HG03039 (cell line): Measurements from ENCODE around the gene GHRL.
"Not testable (repeated sequence)": the region's sequence is repeated elsewhere in the genome, so short reads cannot be mapped to it uniquely, and the experiment has no call there.

Experiments used
- ATAC-seq: cut with Tn5 transposase; IDR thresholded peaks from one replicate; pipeline ENCODE4 v1.9.1; 2021; ENCODE audit warnings: mild to moderate bottlenecking, moderate library complexity; ENCODE audit not compliant: unreplicated experiment

The GHRL gene

DNA sequence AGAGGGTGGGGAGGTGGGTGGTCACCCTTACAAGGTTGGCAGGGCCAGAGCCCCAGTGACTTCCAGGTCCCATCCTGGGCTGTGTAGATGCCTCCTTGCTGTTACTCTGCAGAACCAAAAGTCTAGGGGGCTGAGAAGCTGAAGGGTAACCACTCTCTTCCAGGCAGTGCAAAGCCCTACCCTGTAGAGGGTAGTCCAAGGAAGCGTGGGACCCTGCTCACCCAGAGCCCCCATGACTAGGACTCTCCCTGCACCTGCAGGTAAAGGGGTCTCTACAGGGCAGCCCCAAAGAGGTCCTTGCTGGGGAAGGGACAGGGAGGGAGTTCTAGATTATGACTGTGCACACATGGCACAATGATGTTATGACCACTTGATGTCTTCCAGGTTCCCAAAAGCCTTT lies 14.2 kb downstream of the GHRL start:
- no peak for ATAC-seq

DNA sequence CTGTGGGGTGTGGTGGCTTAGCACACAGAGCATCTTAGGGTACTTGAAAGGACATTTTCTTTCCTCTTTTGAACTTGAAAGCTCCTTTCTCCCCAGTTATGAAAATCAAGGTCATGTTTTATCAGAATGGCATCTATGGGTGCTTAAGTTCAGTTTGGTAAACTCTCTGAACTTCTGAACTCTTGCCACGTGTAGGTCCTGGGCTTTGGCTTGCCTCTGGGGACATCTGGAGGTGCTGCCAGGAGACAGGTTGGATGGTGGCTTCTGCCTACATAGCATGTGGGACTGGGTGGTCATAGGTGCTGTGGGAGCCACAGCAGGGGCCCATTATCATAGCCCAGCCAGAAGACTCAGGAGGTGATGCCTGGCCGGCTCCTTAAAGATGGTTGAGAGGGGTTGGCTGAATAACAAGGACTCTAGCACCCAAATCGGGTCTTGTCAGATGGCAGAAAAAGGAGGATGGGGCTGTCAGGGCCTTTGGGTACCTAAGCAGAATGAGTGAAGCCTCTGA lies 15.6 kb downstream of the GHRL start:
- no peak for ATAC-seq

DNA sequence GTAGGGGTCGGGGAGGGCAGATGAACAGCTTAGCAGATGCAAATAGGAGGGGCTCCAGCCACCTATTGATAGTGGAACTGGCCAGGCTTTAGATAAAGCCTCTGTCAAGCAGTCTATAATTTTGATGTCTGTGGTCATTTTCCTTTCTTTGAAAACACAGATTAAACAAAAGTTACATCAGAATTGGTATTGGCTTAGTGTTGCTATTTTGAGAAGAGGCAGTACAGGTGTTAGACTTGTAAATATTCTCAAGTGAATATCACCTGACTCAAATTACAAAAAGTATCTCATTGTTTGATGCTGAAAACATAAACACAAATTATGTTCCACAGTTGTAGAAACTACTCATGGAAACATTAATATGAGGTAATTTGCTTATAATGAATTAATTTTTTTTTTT lies 18.1 kb downstream of the GHRL start:
- ATAC-seq = no peak

DNA sequence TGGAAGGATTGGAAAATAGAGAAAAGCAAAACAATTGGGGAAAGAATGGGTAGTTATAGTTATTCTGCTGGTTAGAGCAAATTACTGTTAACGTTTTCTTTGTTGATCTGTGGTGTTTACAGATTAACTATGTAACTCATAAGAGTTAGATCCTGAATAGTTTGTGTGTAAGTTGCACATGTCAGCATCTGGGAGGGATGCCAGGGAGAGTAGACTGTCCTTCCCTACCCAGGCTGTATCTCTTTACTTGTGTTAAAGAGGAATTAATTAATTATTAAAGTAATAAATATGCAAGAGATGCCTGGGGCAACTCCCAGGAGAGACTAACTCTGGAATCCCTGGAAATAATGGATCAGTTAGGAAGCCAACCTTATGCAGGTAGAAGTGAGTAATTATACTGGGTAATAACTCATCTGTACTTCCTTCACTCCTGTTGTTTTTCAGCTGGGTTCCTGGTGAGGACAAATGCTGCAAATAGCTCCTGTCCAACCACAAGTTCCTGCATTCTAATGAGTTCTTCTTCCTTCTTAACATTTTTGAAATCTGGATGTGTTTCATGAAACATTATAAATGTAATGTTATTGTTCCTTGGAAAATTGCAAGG lies 18.9 kb downstream of the GHRL start:
- ATAC-seq = no peak

DNA sequence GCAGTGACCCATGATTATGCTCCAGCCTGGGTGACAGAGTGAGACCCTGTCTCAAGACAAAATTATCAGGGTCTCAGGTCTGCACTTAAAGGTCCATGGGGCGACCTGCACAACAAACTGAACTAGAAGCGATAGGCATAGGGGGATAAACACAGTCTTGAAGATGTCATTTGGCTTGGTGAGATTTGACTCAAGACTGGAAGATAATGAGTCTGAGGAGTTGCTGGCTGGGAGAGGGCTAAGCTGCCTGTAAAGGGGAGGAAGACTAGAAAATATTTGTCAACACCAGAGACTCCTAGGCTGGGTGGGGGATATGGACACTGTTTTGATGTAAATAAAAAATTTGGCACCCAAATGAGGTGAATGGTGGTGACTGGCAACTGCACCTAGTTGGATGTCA lies 19.8 kb downstream of the GHRL start:
- ATAC-seq = no peak

DNA sequence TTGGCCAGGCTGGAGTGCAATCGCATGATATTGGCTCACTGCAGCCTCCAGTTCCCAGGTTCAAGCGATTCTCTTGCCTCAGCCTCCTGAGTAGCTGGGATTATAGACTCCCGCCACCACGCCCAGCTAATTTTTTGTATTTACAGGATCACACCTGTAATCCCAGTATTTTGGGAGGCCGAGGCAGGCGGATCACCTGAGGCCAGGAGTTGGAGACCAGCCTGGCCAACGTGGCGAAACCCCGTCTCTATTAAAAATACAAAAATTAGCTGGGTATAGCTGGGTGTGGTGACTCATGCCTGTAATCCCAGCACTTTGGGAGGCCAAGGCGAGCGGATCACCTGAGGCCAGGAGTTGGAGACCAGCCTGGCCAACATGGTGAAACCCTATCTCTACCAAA lies 20.3 kb downstream of the GHRL start:
- not testable (repeated sequence) for ATAC-seq

DNA sequence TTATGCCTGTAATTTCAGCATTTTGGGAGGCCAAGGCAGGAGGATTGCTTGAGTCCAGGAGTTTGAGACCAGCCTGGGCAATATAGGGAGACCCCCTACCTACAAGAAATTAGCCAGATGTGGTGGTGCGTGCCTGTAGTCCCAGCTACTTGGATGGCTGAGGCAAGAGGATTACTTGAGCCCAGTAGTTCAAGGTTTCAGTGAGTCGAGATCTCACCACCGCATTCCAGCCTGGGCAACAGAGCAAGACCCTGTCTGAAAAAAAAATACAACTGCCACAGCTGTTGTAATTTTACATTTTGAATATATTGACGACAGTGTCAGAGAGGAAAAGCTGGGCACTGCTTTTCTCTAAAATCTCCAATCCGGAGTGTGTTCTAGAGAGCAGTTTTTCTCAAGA lies 23.3 kb downstream of the GHRL start:
- no peak for ATAC-seq

DNA sequence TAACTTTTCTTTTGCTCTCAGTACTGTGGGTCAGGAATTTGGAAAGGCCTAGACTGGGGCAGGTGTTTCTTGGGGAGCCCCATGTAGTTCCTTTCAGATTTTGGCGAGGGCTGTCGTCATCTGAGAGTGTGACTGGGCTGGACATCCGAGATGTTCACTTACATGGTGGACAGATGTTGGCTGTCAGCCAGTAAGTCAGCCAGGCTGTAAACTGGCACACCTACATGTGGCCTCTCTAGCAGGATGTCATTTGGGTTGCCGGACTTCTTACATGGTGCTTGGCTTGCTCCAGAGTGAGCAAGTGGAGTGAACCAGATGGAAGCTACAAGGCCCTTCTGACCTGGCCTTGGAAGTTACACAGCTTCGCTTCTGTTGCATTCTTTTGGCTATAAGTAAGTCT lies 23.8 kb downstream of the GHRL start:
- ATAC-seq = no peak

DNA sequence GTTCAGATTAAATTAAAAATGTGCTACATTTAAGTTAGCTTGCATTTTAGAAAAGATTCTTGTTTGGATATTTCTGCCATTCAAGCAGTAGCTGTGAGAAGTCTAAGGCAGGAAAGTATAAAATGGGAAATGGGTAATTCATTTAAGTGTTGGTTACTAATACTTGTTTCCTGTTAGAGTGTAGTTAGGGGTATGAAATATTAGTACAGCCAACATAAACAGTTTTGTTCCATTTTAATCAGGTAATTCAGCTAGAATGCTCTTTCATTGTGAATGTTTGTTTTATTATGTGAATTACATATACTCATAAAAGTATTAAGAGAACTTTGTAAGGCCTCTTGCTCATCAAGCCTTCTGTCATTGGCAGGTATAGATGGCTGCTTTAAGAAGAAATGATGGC lies 24.6 kb downstream of the GHRL start:
- no peak for ATAC-seq

DNA sequence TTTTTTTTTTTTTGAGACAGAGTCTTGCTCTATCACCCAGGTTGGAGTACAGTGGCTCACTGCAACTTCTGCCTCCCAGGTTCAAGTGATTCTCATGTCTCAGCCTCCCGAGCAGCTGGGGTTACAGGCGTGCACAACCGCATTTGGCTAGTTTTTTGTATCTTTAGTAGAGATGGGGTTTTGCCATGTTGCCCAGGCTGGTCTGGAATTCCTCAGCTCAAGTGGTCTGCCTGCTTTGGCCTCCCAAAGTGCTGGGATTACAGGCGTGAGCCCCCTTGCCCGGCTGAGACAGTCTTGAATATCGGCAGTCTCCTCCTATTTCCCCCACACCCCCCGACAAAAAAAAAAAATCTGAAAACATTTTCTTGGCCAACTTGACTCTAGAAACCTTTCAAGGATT lies 25.8 kb downstream of the GHRL start:
- not testable (repeated sequence) for ATAC-seq

DNA sequence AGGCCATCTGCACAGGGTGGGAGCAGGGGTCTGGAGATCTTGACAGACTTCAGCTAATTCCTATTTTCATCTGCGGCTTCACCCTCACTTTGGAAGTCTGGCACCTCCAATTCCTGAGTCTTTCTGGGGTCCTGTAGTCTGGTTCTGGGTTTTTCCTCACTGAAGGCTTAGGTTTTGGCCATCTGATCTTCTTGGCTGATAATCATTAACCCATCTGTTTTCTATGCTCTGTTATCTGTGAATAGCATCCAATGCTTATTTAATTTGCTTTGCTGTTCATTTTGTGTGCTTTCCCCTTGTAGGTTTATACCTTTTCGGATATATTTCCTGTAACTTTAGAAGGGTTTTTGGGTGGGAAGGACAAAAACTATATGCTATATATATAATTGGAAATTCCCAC lies 26.9 kb downstream of the GHRL start:
- no peak for ATAC-seq

DNA sequence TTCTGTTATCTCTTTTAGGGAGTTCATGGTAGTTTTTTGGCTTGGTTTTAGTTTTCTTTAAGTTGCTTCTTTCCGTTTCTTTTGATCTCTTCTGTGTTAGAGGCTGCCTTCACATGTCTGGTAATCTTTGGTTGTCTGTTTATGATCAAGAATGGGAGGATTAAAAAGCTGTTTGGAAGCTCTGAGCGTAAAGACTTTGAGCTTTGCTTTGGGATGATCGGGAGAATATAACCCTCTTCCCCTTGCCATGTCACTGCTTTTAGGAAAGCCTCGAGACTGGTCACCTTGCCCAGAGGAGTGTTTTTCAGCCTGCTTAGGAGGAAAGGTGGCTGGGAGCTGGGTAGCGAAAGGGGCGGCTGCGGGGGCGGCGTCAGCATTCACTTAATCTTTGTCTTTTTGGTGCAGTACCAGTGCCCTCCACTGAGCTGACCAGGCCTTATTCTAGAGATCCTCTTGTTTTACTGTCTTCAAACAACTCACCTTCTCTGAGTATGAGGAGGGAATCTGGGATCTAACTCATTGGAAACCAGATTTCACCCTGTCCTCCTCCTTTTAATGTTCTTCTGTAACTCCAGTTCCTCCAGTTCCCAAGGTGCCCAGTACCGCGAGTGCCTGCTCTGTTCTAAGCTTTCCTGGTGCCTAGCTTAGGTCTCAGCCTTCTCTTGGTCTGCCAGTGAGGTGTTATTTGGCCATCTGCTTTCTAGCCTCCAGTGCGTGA lies 28.9 kb downstream of the GHRL start:
- no peak for ATAC-seq

DNA sequence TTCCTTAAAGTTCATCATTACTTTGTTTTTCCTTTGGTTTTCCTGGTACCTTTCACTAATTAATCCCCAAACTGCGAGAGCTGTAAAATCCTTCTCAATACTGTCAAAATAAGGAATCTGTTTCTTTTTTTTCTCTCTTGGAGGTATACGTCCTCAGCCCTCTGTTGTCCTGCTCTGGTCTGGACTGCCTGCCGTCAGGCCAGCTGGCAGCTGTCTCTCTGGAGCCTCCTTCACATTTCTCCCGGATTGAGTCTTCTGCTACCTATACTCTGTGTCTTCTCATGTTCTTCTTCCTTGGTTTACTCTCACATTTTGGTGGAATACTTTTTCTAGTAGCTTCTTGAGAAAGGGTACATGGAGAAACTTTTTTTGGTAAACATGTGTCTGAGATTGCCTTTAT lies 30.7 kb downstream of the GHRL start:
- no peak for ATAC-seq

DNA sequence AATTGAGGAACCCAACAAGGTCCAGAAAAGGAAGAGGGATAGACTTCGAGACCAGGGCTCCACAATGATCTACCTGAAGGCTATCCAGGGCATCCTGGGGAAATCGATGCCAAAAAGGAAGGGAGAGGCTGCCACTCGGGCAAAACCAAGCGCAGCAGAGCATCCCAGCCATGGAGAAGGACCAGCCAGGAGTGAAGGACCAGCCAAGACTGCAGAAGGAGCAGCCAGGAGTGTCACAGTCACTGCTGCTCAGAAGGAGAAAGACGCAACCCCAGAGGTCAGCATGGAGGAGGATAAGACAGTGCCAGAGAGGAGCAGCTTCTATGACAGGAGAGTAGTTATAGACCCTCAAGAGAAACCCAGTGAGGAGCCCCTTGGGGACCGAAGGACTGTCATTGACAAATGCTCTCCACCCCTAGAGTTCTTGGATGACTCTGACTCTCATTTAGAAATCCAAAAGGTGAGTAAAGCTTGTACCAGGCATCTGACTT lies 32.5 kb downstream of the GHRL start:
- no peak for ATAC-seq

DNA sequence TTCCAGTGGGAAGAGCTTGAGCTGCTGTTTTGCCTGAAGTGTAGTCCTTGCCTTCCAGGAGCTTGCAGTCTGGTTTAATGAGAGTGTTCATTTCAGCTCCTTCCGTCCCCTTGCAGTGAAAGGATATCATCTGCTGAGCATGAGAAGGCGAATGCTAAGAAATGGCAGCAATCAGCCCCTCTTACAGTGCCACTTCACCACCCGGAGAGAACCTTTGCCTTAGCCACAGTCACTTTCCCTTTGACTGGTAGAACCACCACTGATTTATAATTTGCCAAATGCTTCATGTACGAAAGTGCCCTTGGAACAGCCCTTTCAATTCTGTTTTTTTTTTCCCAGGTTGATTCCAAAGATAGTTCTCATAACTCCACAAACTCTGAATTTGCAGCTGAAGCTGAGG lies 32.9 kb downstream of the GHRL start:
- ATAC-seq = no peak

DNA sequence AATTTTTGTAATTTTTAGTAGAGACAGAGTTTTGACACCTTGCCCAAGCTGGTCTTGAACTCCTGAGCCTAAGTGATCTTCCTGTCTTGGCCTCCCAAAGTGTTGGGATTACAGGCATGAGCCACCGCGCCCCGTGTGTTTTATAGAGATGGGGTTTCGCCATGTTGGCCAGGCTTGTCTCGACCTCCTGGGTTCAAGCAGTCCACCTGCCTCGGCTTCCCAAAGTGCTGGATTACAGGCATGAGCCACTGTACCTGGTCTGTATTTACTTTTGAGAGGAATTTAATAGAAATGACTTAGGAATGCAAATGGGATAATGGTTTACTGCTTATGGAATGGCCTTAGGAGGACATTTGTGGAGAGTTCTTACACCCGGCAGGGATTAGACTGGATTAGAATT lies 33.7 kb downstream of the GHRL start:
- ATAC-seq = no peak

DNA sequence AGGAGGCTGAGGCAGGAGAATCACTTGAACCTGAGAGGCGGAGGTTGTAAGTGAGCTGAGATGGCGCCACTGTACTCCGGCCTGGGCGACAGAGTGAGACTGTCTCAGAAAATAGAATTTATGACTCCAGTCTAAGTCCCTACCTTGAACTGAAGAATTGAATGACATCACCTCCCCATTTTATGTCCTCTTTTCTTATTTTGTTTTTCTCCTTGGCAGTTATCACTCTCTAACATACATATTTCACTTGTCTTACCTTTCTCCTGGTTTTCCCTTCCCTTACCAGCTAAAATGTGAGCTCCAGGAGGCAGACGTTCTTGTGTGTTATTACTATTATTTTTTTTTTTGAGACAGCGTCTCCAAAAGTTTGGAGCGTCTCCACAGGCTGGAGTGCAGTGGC lies 36.9 kb downstream of the GHRL start:
- ATAC-seq = no peak

DNA sequence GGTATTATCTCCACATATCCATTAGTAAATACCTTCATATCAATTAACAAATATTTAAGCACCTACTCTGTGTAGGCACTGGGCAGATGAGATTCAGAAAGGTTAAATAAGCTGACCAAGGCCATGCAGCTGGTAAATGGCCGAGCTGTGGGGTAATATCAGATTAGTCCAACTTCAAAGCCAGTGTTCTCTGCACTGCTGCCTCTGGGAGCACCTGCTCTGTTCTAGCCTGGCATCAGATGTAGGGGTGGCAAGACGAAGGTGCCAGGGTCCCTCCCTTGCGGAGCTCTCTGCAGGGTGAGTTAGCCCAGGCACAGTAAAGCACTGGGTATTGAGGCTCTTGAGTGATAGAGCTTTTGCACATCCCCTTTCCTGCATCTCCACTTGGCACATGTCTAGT lies 39.0 kb downstream of the GHRL start:
- ATAC-seq = no peak

DNA sequence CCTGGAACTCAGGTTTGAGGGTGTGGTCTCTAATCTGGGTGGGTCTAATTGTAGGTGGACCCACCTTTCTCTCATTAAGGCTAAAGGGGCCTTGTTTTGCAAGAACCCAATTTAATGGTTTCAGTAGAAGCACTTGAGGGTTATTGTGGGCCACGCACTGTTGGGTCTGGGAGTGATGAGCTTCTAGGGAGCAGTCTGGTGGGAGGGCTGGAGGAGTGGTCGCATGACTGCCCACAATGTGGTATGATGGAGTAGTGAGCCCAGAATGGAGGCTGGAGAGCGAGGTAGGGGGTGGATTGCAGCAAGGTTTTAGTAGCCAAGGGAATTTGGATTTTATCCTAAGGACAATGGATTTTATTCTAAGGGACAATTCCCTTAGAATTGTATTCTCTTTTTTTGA lies 41.7 kb downstream of the GHRL start:
- no peak for ATAC-seq

DNA sequence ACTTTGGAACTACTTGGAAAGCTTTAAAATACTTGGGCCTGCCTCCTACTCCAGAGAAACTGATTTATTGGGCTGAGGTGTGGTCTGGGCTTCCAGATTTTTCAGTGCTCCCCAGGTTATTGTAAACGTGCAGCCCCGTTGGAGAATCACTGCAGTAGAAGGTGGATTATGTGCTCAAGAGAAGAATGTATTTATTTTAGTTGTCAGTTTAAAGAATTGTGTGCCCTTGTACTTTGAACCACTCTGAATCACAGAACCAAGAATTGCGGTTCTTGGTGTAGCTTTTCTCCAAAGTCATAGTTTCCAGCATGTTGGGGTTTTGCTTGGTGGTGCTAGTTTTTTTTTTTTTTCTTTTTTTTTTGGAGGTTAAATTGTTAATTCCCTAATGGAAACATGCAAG lies 42.9 kb downstream of the GHRL start:
- no peak for ATAC-seq

DNA sequence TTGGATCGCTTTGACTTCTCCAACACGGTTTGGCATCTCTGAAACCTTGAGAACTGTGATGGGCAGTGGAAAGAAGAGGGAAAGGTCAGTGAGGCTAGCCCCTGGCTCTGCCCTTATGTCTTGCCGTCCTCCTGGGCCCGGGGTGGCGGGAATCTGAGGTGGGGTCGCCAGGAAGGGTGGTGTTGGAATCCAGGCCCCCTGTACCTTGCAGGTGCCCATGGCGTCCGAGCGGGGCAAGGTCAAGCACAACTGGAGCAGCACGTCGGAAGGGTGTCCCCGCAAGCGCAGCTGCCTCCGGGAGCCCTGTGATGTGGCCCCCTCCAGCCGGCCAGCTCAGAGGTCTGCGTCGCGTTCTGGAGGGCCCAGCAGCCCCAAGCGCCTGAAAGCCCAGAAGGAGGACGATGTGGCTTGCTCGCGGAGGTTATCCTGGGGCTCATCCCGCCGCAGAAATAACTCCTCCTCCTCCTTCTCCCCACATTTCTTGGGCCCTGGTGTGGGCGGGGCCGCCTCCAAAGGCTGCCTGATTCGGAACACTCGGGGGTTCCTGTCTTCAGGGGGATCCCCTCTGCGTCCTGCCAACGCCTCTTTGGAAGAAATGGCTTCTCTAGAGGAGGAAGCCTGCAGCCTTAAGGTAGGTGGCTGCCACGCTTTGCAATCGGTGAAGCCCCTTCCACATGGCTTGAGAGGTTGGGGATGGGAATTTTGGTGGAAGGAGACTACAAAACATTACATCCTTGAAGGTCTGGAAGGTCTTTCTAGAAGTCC lies 43.6 kb downstream of the GHRL start:
- ATAC-seq = no peak
